HAP-1 (cell line): ENCODE results near the gene TAPT1.

Experiments used
- DNase-seq, 2 experiments: peaks; one replicate each; pipeline ENCODE4 v3.0.0-alpha.2; 2016 to 2020; ENCODE audit warnings: low spot score in 2 of 2
- H3K27me3 ChIP-seq: fragments of 250-450 bp; sonication (Bioruptor Pico); 2 replicates; pipeline ENCODE4 v1.5.1; 2020; ENCODE audit warnings: low read depth, mild to moderate bottlenecking, moderate library complexity
- H3K36me3 ChIP-seq: fragments of 250-450 bp; sonication (Bioruptor Pico); replicated peaks from 2 replicates; pipeline ENCODE4 v1.5.1; 2020; ENCODE audit warnings: mild to moderate bottlenecking
- H3K4me1 ChIP-seq: fragments of 250-450 bp; sonication (Bioruptor Pico); 2 replicates; pipeline ENCODE4 v1.5.1; 2020; ENCODE audit warnings: mild to moderate bottlenecking
- H3K4me3 ChIP-seq: fragments of 250-450 bp; sonication (Bioruptor Pico); 2 replicates; pipeline ENCODE4 v1.5.1; 2020; ENCODE audit warnings: mild to moderate bottlenecking, moderate library complexity
- H3K9me3 ChIP-seq: fragments of 250-450 bp; sonication (Bioruptor Pico); 2 replicates; pipeline ENCODE4 v1.5.1; 2020; ENCODE audit warnings: mild to moderate bottlenecking, moderate library complexity
- in situ Hi-C: fragments of 300-500 bp; cut with MboI; formaldehyde crosslinking; loops from 3 replicates; pipeline ENCODE4 v1.14.3; 2020; ENCODE audit warnings: low sequenced_read_pairs, inconsistent platforms, mixed read lengths

TAPT1 gene

GRCh38 chr4:16237715-16238114, 11.4 kb upstream of the TAPT1 start:
- peak in 1 of 2 experiments; percentile 30 for DNase-seq
- Histone ChIP-seq H3K4me3 (no peak overlapping the region), H3K4me1 (no peaks in the 10 kb centered on the region), H3K9me3 (no peaks in the 10 kb centered on the region), H3K36me3 (no peaks in the 10 kb centered on the region), H3K27me3 (peaks cover 25% of the 10 kb centered on the region)
- in situ Hi-C loops, result no loop called here

- in situ Hi-C loops, result no loop called here
- Histone ChIP-seq H3K9me3 (no peaks in the 10 kb centered on the region), H3K36me3 (no peaks in the 10 kb centered on the region), H3K4me1 (no peaks in the 10 kb centered on the region), H3K4me3 (no peak overlapping the region), H3K27me3 (peaks cover 20% of the 10 kb centered on the region)
- DNase-seq, result no peak
These were observed 10.2 kb upstream of the TAPT1 start for GRCh38 chr4:16236402-16237023.

GRCh38 chr4:16235209-16235608, 8.9 kb upstream of the TAPT1 start:
- Histone ChIP-seq H3K36me3 (no peaks in the 10 kb centered on the region), H3K4me3 (no peak overlapping the region), H3K27me3 (peaks cover 20% of the 10 kb centered on the region), H3K9me3 (no peaks in the 10 kb centered on the region), H3K4me1 (no peaks in the 10 kb centered on the region)
- DNase-seq, result no peak
- in situ Hi-C loops, result no loop called here

GRCh38 chr4:16233569-16234177, 7.4 kb upstream of the TAPT1 start:
- Histone ChIP-seq H3K36me3 (no peaks in the 10 kb centered on the region), H3K27me3 (peaks cover 20% of the 10 kb centered on the region), H3K4me1 (peaks cover 8% of the 10 kb centered on the region; the same call in 1 of the 2 replicates), H3K4me3 (no peak overlapping the region), H3K9me3 (no peaks in the 10 kb centered on the region)
- in situ Hi-C loops, result no loop called here
- DNase-seq, result no peak

- H3K27me3 ChIP-seq, result peaks cover 17% of the 10 kb centered on the region
- no peak for DNase-seq
- no peaks in the 10 kb centered on the region for H3K36me3 ChIP-seq
- H3K4me1 ChIP-seq, result peaks cover 12% of the 10 kb centered on the region
- in situ Hi-C loops, result no loop called here
- H3K9me3 ChIP-seq, result no peaks in the 10 kb centered on the region
- H3K4me3 ChIP-seq, result no peak overlapping the region
These were observed 5.4 kb upstream of the TAPT1 start for GRCh38 chr4:16231570-16232245.

- no peaks in the 10 kb centered on the region for H3K36me3 ChIP-seq
- H3K27me3 ChIP-seq, result peaks cover 6% of the 10 kb centered on the region
- H3K4me3 ChIP-seq, result no peak overlapping the region
- no peaks in the 10 kb centered on the region for H3K9me3 ChIP-seq
- DNase-seq, result no peak
- H3K4me1 ChIP-seq, result peaks cover 12% of the 10 kb centered on the region
- in situ Hi-C loops, result no loop called here
These were observed 4.0 kb upstream of the TAPT1 start for GRCh38 chr4:16230308-16230707.

GRCh38 chr4:16229604-16230003, 3.3 kb upstream of the TAPT1 start:
- Histone ChIP-seq H3K27me3 (0 out of 2 replicates have a peak, but pooled peaks cover 2% of the 10 kb centered on the region), H3K4me1 (peaks cover 12% of the 10 kb centered on the region), H3K9me3 (no peaks in the 10 kb centered on the region), H3K4me3 (no peak overlapping the region), H3K36me3 (no peaks in the 10 kb centered on the region)
- in situ Hi-C loops, result no loop called here
- DNase-seq, result no peak

- H3K27me3 ChIP-seq, result no peaks in the 10 kb centered on the region
- peaks cover 12% of the 10 kb centered on the region for H3K4me1 ChIP-seq
- peak overlapping the region; percentile 53 for H3K4me3 ChIP-seq
- DNase-seq, result peak in 1 of 2 experiments; percentile 38
- H3K9me3 ChIP-seq, result no peaks in the 10 kb centered on the region
- in situ Hi-C loops, result no loop called here
- H3K36me3 ChIP-seq, result no peaks in the 10 kb centered on the region
These were observed 1.2 kb upstream of the TAPT1 start for GRCh38 chr4:16227462-16227868.

- DNase-seq, result peak; percentile 32 to 71
- Histone ChIP-seq H3K27me3 (no peaks in the 10 kb centered on the region), H3K9me3 (no peaks in the 10 kb centered on the region), H3K4me1 (peaks cover 12% of the 10 kb centered on the region), H3K4me3 (peak overlapping the region; percentile 53), H3K36me3 (no peaks in the 10 kb centered on the region)
- in situ Hi-C loops, result no loop called here
These were observed 668 bp upstream of the TAPT1 start for GRCh38 chr4:16226816-16227461.

- in situ Hi-C loops, result no loop called here
- no peak for DNase-seq
- Histone ChIP-seq H3K4me3 (peak overlapping the region; percentile 39), H3K36me3 (no peaks in the 10 kb centered on the region), H3K27me3 (no peaks in the 10 kb centered on the region), H3K9me3 (no peaks in the 10 kb centered on the region), H3K4me1 (peaks cover 17% of the 10 kb centered on the region)
These were observed 956 bp downstream of the TAPT1 start for GRCh38 chr4:16225167-16225862.

- H3K4me3 ChIP-seq, result no peak overlapping the region; the same call in 1 of the 2 replicates
- peak in 1 of 2 experiments; percentile 17 for DNase-seq
- peaks cover 17% of the 10 kb centered on the region for H3K4me1 ChIP-seq
- in situ Hi-C loops, result no loop called here
- H3K27me3 ChIP-seq, result no peaks in the 10 kb centered on the region
- H3K9me3 ChIP-seq, result no peaks in the 10 kb centered on the region
- no peaks in the 10 kb centered on the region for H3K36me3 ChIP-seq
These were observed 1.8 kb downstream of the TAPT1 start for GRCh38 chr4:16224264-16225166.

- in situ Hi-C loops, result no loop called here
- Histone ChIP-seq H3K4me3 (no peak overlapping the region), H3K4me1 (peaks cover 9% of the 10 kb centered on the region; the same call in 1 of the 2 replicates), H3K36me3 (no peaks in the 10 kb centered on the region), H3K27me3 (no peaks in the 10 kb centered on the region), H3K9me3 (no peaks in the 10 kb centered on the region)
- no peak for DNase-seq
These were observed 3.2 kb downstream of the TAPT1 start for GRCh38 chr4:16222957-16223527.
